DND-41 (cell line): Measurements from ENCODE around the gene ADAMTS15.

Source experiments
- ATAC-seq: fragments of 200-7000 bp; cut with Tn5 transposase; 3 replicates; pipeline ENCODE4 v1.9.1; 2021; ENCODE audit warnings: low read depth; ENCODE audit not compliant: insufficient read depth
- DNase-seq: peaks from one replicate; pipeline ENCODE4 v3.0.0-alpha.2; 2020
- H2AFZ ChIP-seq: 2 replicates; pipeline ENCODE4 v1.6.0; 2012; ENCODE audit warnings: low read depth, low read length
- H3K27ac ChIP-seq: 2 replicates; pipeline ENCODE4 v1.5.1; 2012; ENCODE audit warnings: low read length, inconsistent platforms
- H3K27me3 ChIP-seq: fragments of 200-600 bp; sonication (generic); 2 replicates; pipeline ENCODE4 v1.6.0; 2012; ENCODE audit warnings: low read length, mild to moderate bottlenecking, inconsistent platforms; ENCODE audit not compliant: insufficient read depth, poor library complexity
- H3K36me3 ChIP-seq: 2 replicates; pipeline ENCODE4 v1.5.1; 2012; ENCODE audit warnings: low read length, inconsistent platforms; ENCODE audit not compliant: insufficient read depth
- H3K4me1 ChIP-seq: 2 replicates; pipeline ENCODE4 v1.5.1; 2012; ENCODE audit warnings: mild to moderate bottlenecking, low read length; ENCODE audit not compliant: insufficient read depth
- H3K4me2 ChIP-seq: 2 replicates; pipeline ENCODE4 v1.6.0; 2012; ENCODE audit warnings: mild to moderate bottlenecking, moderate library complexity, low read length, inconsistent platforms; ENCODE audit not compliant: insufficient read depth
- H3K4me3 ChIP-seq, 2 experiments: fragments of 200-600 bp in 1 of 2; shearing (Covaris generic) in 1 of 2; 2 replicates each; pipeline ENCODE4 v1.5.1; 2012 to 2016; ENCODE audit warnings: inconsistent platforms in 2 of 2, low read length in 2 of 2, mild to moderate bottlenecking in 2 of 2, low read depth in 1 of 2, moderate library complexity in 1 of 2
- H3K79me2 ChIP-seq: 2 replicates; pipeline ENCODE4 v1.6.0; 2012; ENCODE audit warnings: low read length, inconsistent platforms; ENCODE audit not compliant: insufficient read depth
- H3K9ac ChIP-seq: 2 replicates; pipeline ENCODE4 v1.6.0; 2012; ENCODE audit warnings: low read depth, mild to moderate bottlenecking, inconsistent platforms, low read length, moderate library complexity
- H3K9me3 ChIP-seq: 2 replicates; pipeline ENCODE4 v1.5.1; 2012; ENCODE audit warnings: low read length, moderate library complexity, mild to moderate bottlenecking, inconsistent platforms; ENCODE audit not compliant: insufficient read depth, severe bottlenecking
- H4K20me1 ChIP-seq: 2 replicates; pipeline ENCODE4 v1.6.0; 2012; ENCODE audit warnings: low read length; ENCODE audit not compliant: insufficient read depth
- EZH2 ChIP-seq: IDR thresholded peaks from 3 replicates; pipeline ENCODE4 v1.6.1; 2012; ENCODE audit warnings: borderline replicate concordance, low read depth, mild to moderate bottlenecking, moderate library complexity, low read length, inconsistent platforms; ENCODE audit not compliant: severe bottlenecking
- TF ChIP-seq, protein P1 (sequence below): IDR thresholded peaks from 2 replicates; pipeline ENCODE4 v1.5.1; 2012; ENCODE audit warnings: borderline replicate concordance, low read length, moderate library complexity, mild to moderate bottlenecking; ENCODE audit not compliant: poor library complexity, severe bottlenecking; ENCODE audit errors: extremely low read depth

Gene ADAMTS15

DNA sequence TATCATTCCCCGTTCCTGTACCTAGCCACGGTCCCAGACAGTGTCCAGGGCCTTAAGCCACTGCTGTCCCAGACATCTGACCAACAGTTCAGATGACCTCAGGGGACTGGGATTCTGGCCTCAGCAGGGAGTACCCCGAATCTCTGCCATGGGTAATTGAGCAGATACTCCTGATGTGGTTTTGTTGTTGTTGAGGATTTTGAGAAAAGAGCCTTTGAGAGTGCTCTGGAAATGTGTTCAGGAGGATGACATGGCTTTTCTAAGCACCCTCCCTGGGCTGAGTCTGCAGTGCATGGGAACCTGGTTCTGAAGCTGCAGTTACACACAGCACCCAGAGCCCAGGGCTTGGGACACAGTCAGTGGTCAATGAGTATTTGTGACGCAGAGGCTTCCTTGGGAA is 30.4 kb downstream of the ADAMTS15 start:
- no peak for TF ChIP-seq EZH2
- TF ChIP-seq, protein P1, sequence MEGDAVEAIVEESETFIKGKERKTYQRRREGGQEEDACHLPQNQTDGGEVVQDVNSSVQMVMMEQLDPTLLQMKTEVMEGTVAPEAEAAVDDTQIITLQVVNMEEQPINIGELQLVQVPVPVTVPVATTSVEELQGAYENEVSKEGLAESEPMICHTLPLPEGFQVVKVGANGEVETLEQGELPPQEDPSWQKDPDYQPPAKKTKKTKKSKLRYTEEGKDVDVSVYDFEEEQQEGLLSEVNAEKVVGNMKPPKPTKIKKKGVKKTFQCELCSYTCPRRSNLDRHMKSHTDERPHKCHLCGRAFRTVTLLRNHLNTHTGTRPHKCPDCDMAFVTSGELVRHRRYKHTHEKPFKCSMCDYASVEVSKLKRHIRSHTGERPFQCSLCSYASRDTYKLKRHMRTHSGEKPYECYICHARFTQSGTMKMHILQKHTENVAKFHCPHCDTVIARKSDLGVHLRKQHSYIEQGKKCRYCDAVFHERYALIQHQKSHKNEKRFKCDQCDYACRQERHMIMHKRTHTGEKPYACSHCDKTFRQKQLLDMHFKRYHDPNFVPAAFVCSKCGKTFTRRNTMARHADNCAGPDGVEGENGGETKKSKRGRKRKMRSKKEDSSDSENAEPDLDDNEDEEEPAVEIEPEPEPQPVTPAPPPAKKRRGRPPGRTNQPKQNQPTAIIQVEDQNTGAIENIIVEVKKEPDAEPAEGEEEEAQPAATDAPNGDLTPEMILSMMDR: no peak
- DNase-seq: no peak
- Histone ChIP-seq H3K36me3 (no peaks in the 10 kb centered on the region), H3K9ac (no peak overlapping the region), H3K4me1 (no peaks in the 10 kb centered on the region), H3K27ac (no peak overlapping the region), H3K9me3 (no peaks in the 10 kb centered on the region), H3K4me3 (no peak overlapping the region), H3K79me2 (no peaks in the 10 kb centered on the region), H3K27me3 (peaks cover 5% of the 10 kb centered on the region), H3K4me2 (no peak overlapping the region), H2AFZ (no peak overlapping the region), H4K20me1 (no peaks in the 10 kb centered on the region)
- ATAC-seq: no peak

DNA sequence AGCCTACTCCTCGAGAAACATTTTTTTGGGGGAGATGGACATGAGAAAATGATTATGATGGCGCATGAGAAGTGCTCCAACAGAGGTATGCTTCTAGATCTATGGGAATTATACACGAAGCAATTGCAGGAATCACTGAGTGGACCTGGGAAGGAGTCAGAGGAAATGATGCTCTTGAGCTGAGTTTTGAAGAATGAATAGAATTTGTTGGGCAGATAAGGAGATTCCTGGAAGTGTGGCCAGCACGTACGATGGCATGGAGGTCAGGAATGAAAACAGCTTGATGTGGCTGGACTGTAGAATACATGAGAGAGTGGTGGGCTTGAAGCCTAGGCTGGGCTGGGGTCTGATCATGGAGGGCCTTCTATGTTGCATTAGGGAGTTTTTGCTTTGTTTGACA is 31.7 kb downstream of the ADAMTS15 start:
- Histone ChIP-seq H3K27ac (no peak overlapping the region), H3K9ac (no peak overlapping the region), H4K20me1 (no peaks in the 10 kb centered on the region), H3K4me3 (no peak overlapping the region), H3K9me3 (no peaks in the 10 kb centered on the region), H3K4me1 (no peaks in the 10 kb centered on the region), H3K36me3 (no peaks in the 10 kb centered on the region), H2AFZ (no peak overlapping the region), H3K79me2 (no peaks in the 10 kb centered on the region), H3K4me2 (no peak overlapping the region), H3K27me3 (peaks cover 5% of the 10 kb centered on the region)
- ATAC-seq: no peak
- no peak for DNase-seq
- no peak for TF ChIP-seq EZH2
- TF ChIP-seq, protein P1: no peak

GRCh38 chr11:130480711-130481140 is 32.3 kb downstream of the ADAMTS15 start:
- no peak overlapping the region for H3K27ac ChIP-seq
- no peak for ATAC-seq
- no peak for TF ChIP-seq EZH2
- TF ChIP-seq, protein P1: no peak
- H3K4me2 ChIP-seq: no peak overlapping the region
- H3K79me2 ChIP-seq: no peaks in the 10 kb centered on the region
- H2AFZ ChIP-seq: no peak overlapping the region
- H3K36me3 ChIP-seq: no peaks in the 10 kb centered on the region
- no peaks in the 10 kb centered on the region for H4K20me1 ChIP-seq
- no peak for DNase-seq
- H3K27me3 ChIP-seq: peaks cover 5% of the 10 kb centered on the region
- no peak overlapping the region for H3K4me3 ChIP-seq
- no peak overlapping the region for H3K9ac ChIP-seq
- H3K4me1 ChIP-seq: no peaks in the 10 kb centered on the region
- no peaks in the 10 kb centered on the region for H3K9me3 ChIP-seq

- no peaks in the 10 kb centered on the region for H3K4me1 ChIP-seq
- H4K20me1 ChIP-seq: no peaks in the 10 kb centered on the region
- H3K4me2 ChIP-seq: no peak overlapping the region
- H3K4me3 ChIP-seq: no peak overlapping the region
- no peak overlapping the region for H3K9ac ChIP-seq
- TF ChIP-seq EZH2: no peak
- TF ChIP-seq, protein P1: no peak
- no peak overlapping the region for H2AFZ ChIP-seq
- H3K9me3 ChIP-seq: no peaks in the 10 kb centered on the region
- no peaks in the 10 kb centered on the region for H3K79me2 ChIP-seq
- H3K27me3 ChIP-seq: peaks cover 5% of the 10 kb centered on the region
- H3K36me3 ChIP-seq: no peaks in the 10 kb centered on the region
- ATAC-seq (no peak), DNase-seq (no peak)
- H3K27ac ChIP-seq: no peak overlapping the region
Measured at GRCh38 chr11:130483124-130483523, 34.7 kb downstream of the ADAMTS15 start.
